Keratinocyte (primary cell): ENCODE measurements around the gene SEMA3F.

Experiments used
- CTCF ChIP-seq, 3 experiments: IDR thresholded peaks in 1 of 3; conservative IDR thresholded peaks in 1 of 3; optimal IDR thresholded peaks in 1 of 3; 2 replicates in 2 of 3; 3 replicates in 1 of 3; pipeline versions ENCODE3 to v1.5.1; 2011; ENCODE audit warnings: low read length in 3 of 3, mild to moderate bottlenecking in 3 of 3, moderate library complexity in 2 of 3, control low read depth in 1 of 3, inconsistent platforms in 1 of 3; ENCODE audit not compliant: insufficient read depth in 2 of 3; ENCODE audit errors: extremely low read depth in 1 of 3
- EZH2 ChIP-seq: IDR thresholded peaks from one replicate; pipeline ENCODE4 v1.6.1; 2012; ENCODE audit warnings: inconsistent platforms, mild to moderate bottlenecking, low read length, moderate library complexity

GRCh38 chr3:50233176-50233575 is 78.1 kb downstream of the SEMA3F start:
- TF ChIP-seq CTCF (optimal IDR thresholded peaks at IDR 0.05 in 1 of 3, IDR thresholded peaks at IDR 0.05 in 1 of 3, conservative IDR thresholded peaks at IDR 0.05 in 1 of 3; ENCODE audit: extremely low read depth in 1 of 3, insufficient read depth in 2 of 3, low read length in 3 of 3) (no peak), EZH2 (no peak)
